HL-60 (cell line): ENCODE measurements around the gene TEDDM1.

Source experiments
- GABPA ChIP-seq: IDR thresholded peaks from 2 replicates; pipeline ENCODE4 v1.6.1; 2012; ENCODE audit warnings: low read depth
- POLR2AphosphoS5 ChIP-seq: IDR thresholded peaks from 2 replicates; pipeline ENCODE4 v1.6.1; 2012; ENCODE audit warnings: low read depth
- REST ChIP-seq: IDR thresholded peaks from 2 replicates; pipeline ENCODE4 v1.6.1; 2012; ENCODE audit warnings: low read depth; ENCODE audit not compliant: insufficient replicate concordance
- SPI1 ChIP-seq: IDR thresholded peaks from 2 replicates; pipeline ENCODE4 v1.6.1; 2012; ENCODE audit warnings: low read depth, mild to moderate bottlenecking, borderline replicate concordance
- TF ChIP-seq, protein P1 (sequence below): IDR thresholded peaks from one replicate; pipeline ENCODE4 v1.5.1; 2011; ENCODE audit warnings: low read length, control low read depth, inconsistent platforms; ENCODE audit not compliant: insufficient read depth

DNA sequence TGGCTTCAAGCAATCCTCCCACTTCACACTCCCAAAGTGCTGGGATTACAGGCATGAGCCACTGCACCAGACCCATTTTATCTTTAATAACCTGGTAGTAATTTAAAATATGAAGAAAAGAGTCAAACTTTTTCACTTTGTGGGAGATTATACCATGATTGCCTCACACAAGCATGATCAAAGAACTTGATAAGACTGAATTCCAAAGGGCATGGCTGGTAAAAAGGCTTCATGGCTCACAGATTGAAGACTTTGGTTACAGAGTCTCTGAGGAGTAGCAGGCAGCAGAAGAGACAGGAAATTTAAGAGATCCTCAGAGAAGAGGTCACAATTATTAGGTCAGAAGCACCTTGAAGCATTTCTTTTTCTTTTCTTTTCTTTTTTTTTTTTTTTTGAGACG, 33.1 kb upstream of the TEDDM1 start:
- TF ChIP-seq, protein P1, sequence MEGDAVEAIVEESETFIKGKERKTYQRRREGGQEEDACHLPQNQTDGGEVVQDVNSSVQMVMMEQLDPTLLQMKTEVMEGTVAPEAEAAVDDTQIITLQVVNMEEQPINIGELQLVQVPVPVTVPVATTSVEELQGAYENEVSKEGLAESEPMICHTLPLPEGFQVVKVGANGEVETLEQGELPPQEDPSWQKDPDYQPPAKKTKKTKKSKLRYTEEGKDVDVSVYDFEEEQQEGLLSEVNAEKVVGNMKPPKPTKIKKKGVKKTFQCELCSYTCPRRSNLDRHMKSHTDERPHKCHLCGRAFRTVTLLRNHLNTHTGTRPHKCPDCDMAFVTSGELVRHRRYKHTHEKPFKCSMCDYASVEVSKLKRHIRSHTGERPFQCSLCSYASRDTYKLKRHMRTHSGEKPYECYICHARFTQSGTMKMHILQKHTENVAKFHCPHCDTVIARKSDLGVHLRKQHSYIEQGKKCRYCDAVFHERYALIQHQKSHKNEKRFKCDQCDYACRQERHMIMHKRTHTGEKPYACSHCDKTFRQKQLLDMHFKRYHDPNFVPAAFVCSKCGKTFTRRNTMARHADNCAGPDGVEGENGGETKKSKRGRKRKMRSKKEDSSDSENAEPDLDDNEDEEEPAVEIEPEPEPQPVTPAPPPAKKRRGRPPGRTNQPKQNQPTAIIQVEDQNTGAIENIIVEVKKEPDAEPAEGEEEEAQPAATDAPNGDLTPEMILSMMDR: no peak
- no peak for TF ChIP-seq REST
- no peak for TF ChIP-seq GABPA
- TF ChIP-seq POLR2AphosphoS5: no peak
- TF ChIP-seq SPI1: no peak
